GM19452 (cell line): ENCODE measurements around the gene NCEH1.
"Not testable (repeated sequence)": the region's sequence is repeated elsewhere in the genome, so short reads cannot be mapped to it uniquely, and the experiment has no call there.

ENCODE experiments used
- ATAC-seq: cut with Tn5 transposase; IDR thresholded peaks from one replicate; pipeline ENCODE4 v1.9.1; 2021; ENCODE audit not compliant: unreplicated experiment

Gene NCEH1

DNA sequence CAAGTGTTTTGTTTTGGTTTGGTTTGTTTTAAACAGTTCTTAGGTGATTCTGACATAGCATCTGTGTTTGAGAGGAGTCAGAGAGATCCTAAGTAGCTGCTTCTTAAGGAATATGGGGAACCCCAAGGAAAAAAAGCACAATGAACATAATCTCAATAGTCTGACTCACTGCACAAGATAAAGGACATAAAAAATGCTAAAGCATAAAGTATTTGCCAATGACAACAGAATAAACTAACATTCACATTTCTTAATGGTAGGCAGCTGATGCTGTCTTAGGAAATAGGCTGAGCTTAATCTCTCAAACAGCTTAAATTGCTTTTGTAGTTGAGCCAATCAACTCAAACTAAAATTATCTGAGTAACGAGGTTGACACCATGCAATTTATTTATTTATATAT is 2.9 kb downstream of the NCEH1 start:
- no peak for ATAC-seq

DNA sequence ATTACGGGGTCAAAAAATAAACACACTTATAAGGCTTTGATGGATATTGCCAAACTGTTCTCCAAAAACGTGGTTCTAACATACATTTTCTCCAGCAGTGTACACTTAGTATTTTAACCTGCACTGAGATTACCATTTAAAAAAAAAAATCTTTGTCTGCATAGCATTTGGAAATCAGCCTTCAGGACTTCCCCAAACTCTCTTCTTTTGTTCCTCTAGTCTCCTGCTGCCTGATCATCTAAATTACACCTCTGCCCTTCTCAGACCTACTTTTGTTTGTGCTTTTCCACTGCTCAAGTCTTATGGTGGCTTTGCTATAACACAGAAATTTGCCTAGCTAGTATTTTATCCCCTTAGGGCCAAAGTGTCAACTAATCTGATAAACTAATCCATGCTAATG is 3.8 kb downstream of the NCEH1 start:
- no peak for ATAC-seq

DNA sequence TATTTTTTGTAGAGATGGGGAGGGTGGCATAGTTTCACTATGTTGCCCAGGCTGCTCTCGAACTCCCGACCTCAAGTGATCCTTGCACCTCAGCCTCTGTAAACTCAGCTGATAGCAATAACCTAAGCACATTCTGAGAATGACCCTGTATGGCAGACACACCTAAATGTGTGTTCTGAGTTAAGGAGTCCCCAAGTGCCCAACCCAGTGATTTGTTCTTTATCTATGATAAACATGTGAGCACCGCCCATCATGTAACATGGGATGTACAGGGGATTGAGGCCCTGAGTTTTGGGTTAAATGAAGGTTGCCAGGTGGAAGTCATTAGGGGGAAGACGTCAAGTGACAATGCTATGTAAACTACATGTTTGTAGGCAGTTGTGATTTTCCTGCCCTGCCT is 5.7 kb downstream of the NCEH1 start:
- no peak for ATAC-seq

DNA sequence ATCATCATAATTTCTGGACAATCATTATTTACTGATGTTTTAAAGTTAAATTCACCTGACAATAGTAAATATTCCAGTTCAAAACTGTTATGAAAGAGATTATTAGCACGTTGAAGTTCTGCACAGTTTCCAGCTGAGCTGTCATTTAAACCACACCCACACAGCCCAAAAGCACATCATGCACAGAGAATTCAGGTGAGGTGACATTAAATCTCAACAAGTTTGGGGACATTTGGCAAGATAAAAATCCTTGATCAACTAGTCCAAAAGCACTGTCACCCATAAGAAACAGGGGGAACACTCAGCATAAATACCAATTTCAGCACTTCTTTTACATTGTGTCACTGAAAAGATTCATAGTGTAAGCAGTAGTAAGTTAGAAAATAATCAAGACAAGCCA is 6.9 kb downstream of the NCEH1 start:
- no peak for ATAC-seq

DNA sequence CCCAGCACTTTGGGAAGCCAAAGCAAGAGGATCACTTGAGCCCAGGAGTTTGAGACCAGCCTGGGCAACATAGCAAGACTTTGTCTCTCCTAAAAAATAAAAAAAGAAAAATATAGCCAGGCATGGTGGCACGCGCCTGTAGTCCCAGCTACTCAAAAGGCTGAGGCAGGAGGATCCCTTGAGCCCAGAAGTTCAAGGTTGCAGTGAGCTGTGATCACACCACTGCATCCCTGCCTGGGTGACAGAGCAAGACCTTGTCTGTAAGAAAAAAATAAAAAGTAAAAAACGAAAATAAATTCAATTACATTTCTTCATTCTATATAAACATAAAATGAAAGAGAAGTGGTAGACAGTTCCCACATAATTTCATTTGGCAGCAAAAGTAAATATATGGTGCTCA is 8.1 kb downstream of the NCEH1 start:
- not testable (repeated sequence) for ATAC-seq

DNA sequence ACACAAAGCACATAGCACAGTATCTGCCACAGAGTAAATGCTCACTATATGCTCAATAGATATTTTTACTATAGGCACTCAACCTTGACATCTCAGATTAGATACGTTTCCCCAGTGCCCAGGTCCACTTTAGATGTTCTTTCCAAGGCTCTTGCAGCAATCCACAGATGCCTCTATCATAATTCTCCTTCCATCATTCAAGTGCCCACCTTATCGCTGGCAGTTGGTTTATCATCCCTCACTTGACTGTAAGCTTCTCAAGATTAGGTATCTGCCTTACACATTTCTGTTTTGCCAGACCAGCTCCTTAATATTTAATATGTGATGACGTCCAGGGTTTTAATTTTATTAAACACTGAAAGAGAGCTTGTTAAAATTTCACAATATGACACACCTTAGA is 8.6 kb downstream of the NCEH1 start:
- ATAC-seq: no peak

DNA sequence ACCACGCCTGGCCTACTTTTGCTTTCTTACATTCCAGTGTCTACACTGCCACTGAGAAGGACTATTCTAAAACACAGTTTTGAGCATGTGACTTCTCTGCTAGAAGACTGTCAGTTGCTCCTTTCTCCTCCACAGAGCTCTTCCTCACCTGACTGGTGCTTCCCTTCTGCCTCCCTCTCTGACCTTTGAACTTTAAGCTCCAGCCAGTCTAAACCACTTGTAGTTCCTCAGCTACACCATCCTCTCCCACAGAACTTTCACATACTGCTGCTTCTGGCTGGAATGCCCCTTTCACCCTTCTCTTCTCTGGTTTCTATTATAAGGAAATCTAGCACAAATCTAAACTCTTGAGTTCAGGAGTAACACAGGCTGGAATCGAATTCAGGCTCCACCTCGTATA is 9.1 kb downstream of the NCEH1 start:
- ATAC-seq: no peak

DNA sequence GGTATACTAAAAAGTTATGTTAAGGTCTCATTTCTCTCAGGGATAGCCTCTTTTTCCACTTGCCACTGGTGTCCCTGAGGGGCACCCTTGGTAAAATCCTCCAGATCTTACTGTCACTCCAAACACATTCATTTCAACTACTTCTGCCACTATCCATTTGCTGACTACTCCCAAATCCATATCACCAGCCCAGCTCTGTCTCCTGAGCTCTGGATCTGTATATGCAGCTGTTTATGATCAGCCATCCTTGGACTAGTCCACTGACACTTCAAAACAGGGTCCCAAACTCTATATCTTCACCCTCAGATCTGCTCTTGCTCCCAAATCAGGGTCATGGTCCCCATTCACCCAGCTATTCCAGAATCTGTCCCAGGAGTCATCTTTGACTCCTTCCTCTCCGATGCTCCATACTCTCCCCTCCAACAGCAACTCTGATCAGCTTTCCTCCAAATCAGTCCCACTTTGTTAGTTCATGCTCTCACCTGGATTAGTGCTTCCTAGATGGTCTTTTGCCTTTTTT is 9.9 kb downstream of the NCEH1 start:
- no peak for ATAC-seq

DNA sequence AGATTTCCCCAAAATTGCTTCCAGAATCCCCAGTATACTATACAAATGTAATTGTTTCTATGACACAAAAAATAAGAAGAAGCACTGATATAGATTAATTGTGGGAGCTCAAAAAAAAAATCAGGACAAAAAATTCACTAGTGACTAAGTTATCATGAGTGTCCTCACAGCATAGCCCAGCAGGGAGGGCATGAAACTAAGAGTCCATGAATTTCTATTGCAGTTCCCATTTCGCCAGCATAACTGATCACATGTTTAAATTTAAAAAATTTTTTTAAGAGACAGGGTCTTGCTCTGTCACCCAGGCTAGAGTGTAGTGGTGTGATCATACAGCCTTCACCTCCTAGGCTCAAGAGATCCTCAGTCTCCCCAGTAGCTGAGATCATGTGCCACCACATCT is 10.6 kb downstream of the NCEH1 start:
- no peak for ATAC-seq

DNA sequence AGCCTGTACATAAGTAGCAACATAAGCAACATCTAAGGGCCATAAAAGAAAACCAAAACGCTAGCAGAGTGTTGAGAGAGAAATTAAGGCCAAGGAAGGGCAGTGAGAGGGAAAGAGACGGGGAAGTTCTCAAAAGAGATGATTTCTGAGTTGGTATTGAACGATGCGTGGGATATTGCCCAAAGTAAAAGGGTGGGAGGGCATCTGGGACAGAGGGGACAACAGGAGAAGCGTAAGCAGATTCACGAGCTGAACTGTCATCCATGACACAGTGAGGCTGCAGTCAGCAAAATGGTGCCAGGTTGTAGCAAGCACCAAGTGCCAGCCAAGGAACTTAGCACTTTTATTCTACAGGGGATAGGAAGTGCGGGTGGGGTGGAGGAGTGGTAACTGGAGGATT is 11.8 kb downstream of the NCEH1 start:
- no peak for ATAC-seq

DNA sequence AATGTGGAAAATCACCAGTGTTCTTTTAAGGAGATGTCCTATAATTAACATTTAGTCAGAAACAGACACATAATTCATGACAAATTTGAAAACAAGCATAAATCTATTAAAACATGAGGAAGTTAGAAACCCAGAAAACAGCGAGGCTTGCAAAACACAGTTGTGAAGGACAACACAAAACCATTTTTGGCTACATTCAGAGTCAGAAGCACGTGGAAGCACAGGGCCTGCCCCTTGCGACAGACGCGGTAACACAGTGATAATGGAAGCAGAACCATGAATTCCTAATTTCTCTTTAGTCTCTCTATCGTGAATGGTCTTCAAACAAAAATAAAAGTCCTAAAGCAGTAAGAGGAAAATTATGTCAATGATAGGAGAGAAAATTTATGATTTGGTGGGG is 12.2 kb downstream of the NCEH1 start:
- ATAC-seq: no peak

DNA sequence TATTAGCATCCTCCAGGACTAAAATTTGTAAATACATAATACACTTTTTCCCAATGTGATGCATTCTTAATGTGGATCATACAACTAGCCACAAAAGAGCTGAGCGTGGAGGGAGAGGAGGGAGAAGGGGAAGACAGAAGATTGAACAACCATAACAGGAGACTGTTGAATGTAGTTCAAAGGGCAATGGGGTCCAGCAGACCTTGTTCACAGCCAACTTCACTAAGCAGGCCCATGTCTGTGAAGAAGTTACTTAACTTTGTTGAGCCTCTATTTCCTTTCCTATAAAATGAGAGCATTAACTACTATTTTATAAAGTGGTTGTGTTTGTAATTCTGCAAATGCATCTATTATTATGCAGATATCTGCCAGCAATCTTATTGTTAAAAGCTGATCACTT is 13.3 kb downstream of the NCEH1 start:
- no peak for ATAC-seq

DNA sequence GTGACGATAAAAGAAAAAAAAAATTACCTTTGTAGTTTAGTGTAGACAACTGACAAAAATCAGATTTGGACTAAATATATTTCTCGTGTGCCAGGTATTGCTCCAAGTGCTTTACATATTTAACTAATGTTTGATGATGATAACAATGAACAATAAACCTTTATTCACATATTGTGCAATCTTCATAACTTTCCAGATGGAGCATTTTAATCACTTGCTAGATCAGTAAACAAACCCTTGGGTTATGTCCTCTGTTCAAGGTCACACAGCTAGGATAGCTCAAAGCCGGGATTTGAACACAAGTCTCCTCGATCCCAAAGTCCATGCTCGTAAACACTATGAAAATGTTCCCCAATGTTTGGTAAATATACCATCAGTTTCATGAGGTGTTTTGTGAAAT is 14.5 kb downstream of the NCEH1 start:
- no peak for ATAC-seq

DNA sequence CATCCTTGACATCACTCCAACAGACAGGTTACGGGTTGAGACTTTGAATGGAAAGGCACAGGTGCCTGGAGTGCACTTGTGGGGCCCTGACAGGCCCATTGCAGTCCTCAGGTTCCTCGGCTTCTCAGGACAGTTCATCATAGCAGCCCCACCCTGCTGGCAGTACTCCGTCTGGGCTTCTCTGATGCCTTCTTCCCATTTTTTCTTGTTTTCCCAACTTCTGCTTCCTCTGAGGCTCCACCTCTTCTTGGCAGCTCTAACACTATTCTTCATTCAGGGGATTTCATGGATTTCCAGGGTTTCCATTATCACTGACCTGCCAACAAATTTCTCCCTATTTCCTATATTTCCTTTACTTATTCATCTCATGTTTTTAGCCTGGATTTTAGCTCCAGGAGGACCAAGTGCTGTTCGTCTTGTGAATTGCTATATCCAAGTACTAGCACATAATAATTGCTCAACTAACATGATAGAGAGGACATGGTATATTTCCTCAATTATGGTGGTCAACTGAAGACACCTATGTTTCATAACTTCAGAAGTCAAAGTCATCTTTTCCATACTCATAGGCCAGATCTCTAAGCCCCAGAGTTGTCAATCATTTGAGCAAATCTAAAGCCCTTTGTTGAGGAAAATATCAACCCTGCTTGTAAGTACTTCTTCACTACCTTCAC is 16.2 kb downstream of the NCEH1 start:
- no peak for ATAC-seq

DNA sequence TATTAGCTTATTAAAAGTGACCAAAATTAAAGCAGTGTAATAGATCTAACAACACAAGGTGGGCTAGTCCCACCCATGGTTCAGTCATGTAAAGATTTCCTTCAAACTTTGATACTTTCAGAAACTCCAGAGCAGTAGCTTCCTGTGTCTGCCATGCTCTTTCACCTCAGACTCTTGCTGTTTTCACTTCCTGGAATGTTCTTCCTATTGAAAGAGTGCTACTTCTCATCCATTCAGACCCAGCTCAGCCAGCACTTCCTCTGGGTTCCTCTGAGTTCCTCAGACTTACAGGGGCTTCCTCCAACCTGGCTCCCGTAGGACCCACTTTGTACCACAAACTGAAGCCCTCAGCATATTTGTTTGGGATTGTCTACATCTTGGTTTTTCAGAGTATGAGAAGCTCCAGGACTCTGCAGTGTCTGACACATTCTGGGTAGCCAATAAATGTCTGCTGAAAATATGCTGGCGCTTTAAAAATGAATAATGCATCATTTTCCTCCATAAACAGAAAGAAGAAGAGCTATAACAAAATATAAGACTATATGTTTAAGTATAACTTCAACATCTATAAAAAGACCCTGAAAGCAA is 18.0 kb downstream of the NCEH1 start:
- ATAC-seq: no peak

DNA sequence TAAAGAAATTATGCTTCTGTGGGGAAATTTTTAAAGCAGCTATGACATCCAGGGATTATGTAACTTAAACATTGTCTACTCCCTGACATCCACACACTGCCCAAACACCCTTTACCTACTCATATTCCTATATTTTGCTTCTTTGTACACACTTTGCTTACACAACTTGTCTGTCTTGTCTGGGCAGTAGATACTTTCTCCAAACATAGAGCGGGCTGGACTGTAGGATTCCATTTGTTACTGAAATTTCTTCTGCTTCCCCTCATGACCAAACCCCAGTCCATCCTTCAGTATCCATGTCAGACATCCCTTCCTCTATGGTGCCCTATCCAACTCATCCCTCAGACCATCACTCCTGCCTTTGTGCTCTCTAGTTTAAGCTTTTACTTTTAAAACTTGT is 19.9 kb downstream of the NCEH1 start:
- ATAC-seq: no peak

DNA sequence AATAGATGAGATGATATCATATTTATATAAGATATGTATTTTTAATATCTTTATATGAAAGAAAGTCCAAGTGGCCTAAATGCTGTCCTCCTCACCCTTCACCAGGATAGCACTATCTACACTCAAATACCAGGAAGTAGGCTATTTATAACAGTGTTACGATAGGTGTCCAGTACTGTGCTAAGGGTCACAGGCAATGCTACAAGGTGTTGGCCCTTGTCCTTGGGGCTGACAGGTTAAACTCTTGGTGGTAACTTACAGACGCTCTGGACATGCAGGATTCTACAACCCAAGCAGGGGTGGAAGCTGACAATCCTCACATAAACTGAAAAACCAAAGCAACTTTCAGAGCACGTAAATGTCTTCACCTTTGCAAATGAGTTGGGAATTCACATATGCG is 22.3 kb downstream of the NCEH1 start:
- ATAC-seq: no peak

DNA sequence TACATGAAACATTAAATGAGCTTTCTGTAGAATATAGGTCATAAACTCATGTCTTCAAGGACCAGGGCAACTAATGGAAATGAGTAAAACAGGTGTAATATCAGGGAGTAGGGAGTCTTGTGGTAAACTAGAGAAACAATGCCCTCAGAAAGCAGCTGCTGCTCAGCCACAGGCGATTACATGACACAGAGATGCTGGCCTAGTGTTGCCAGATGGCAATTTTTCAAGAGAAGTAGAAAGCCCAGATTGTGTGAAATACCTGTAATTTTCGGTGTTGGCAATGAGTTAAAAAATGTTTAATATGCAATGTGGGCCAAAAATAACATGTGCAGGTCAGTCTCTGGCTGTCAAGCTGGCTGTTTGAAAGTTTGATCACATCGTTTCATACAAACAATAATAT is 23.4 kb downstream of the NCEH1 start:
- ATAC-seq: no peak

DNA sequence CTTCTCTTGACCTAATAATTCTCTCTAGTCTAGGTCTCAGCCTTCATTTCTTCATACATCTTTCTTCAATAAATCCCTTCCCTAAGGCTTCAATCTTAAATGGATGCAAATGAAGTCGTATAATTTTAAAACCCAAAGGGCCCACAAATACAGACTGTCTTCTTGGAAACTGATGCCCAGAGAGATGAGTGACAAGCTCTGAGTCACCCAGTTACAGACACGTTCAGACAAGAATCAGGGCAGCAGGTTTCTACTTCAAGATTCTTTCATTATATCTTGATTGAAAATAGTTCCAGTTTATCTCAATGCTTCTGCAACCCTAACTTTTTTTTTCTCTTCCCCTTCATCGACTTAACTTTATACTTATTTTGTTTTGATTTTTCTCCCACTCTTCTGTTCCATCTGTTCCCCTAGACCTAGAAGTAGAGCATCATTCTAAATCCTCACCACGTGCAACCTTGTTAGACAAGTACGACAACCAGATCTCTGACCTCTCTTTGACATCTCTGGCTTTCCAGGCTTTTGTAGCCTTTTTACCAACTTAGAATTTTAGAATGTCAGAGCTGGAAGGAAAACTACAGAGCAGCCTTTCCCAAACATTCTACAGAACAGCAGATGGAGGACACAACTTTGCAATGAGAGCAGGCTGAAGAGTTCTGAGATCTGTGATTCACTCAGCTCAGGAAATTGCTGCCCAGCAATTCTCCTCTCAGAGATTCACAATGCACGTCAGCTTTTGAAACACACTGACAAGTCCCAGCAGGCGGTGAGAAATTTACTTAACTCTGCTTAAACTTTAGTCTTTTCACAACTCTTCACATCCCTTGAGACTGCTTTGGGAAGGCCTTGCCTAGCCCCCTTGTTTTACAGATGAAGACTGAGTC is 25.3 kb downstream of the NCEH1 start:
- ATAC-seq: no peak

DNA sequence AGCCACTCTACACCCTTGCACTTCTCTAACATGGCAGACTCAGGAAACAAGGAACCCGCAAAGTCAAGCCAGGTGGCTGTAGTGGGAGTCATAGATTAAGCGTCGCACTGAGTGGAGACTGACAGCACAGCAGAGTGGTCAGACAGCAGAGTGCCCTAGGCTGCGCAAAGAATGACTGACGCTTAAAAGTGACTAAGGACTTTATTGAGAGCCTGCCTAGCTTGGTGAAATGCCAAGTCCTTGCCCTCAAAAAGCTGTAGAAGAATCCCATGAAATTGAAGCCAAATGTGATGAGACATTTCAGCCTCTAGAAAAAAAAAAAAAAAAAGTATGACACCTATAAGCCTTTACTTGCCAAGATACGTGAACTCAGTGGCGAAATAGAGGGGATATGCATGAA is 30.2 kb downstream of the NCEH1 start:
- no peak for ATAC-seq

DNA sequence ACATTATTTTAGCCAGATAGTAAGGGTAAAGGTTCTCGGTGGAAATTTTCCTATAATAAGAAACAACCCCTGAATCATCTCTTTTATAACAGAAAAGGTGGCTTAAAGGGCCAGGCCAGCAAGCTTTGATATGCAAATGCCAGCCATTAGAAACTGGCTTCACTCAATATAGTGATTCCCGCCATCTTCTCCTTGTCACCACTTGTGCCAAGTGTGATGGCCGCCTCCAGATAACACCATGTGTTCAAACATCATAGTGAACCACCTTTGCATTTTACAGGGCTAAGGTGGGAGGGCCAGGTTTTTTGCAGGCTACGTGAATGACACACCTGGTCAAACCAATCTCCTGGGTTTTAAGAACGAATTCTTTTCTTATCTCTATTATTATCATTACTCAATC is 31.3 kb downstream of the NCEH1 start:
- no peak for ATAC-seq

DNA sequence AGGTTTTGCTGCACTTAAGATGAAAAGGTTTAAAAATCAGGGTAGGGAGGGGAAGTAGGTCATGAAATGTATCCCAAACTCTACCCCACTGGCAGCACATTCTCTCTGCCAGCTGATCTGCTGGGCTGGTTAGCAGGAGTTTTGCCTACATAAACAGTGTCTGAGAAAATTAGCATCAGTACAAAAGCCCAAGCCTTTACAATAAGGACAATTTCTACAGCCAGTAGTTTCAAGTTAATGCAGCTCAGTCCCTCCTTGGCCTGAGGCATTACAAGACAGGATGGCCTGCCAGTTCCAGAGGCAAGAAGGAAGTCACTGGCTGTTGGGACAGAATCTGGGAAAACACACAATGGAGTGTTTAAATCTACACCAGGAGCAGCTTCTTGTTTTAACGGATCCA is 32.8 kb downstream of the NCEH1 start:
- no peak for ATAC-seq
